ENCODE measurements around the gene NFKBIA.

DNA sequence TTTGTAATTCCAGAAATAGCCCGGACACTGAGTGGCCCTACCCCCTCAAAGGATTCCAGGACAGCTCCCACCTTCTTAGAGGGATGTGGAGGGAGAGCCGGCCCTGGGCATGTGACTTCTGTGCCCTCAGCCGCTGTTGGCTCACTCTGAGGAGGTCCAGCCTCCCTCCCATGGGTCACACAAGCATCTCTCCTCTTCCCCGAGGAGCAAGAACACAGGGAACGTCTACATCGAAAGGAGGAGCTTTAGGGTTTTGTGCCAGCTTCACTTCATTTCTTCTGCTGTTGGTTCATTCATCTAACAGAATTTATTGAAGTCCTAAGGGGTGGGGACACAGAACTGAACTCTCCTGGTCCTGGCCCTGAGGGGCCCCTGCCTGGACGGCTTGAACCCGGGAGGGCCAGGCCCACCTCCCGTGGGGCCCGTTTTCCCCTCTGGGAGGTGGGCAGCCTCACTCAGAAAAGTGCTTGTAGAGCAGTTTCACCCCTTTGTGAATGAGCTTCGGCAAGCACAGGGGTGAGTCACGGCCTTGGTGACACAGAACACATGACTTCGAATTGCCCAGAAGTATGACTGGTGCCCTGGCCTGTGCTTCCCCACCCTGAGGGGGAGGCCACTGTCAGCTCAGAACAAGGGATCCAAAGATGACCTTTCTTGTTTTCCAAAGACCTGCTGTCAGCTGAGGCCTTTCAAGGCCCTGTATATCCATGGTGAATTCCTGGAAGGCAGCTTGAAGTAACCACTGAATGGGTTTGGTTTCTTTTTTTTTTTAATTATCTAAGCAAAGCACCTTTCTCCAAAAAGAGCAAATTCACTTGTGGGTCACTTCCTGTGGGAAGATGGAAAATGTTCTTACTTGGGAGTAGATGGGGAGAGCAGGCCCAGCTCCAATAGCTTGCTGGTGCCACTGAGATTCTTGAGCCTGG is 39.2 kb downstream of the NFKBIA start:
- TF ChIP-seq ZBTB43 (CRISPR knock-in tag; IDR thresholded peaks at IDR 0.05): no peak
- TF ChIP-seq, protein P1, sequence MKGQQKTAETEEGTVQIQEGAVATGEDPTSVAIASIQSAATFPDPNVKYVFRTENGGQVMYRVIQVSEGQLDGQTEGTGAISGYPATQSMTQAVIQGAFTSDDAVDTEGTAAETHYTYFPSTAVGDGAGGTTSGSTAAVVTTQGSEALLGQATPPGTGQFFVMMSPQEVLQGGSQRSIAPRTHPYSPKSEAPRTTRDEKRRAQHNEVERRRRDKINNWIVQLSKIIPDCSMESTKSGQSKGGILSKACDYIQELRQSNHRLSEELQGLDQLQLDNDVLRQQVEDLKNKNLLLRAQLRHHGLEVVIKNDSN (CRISPR knock-in tag; IDR thresholded peaks at IDR 0.05): no peak
- TF ChIP-seq CTCF (IDR thresholded peaks at IDR 0.05): no peak
- TF ChIP-seq GRHL2 (CRISPR knock-in tag; IDR thresholded peaks at IDR 0.05; ENCODE audit: insufficient replicate concordance, severe bottlenecking): no peak
- TF ChIP-seq, protein P2, sequence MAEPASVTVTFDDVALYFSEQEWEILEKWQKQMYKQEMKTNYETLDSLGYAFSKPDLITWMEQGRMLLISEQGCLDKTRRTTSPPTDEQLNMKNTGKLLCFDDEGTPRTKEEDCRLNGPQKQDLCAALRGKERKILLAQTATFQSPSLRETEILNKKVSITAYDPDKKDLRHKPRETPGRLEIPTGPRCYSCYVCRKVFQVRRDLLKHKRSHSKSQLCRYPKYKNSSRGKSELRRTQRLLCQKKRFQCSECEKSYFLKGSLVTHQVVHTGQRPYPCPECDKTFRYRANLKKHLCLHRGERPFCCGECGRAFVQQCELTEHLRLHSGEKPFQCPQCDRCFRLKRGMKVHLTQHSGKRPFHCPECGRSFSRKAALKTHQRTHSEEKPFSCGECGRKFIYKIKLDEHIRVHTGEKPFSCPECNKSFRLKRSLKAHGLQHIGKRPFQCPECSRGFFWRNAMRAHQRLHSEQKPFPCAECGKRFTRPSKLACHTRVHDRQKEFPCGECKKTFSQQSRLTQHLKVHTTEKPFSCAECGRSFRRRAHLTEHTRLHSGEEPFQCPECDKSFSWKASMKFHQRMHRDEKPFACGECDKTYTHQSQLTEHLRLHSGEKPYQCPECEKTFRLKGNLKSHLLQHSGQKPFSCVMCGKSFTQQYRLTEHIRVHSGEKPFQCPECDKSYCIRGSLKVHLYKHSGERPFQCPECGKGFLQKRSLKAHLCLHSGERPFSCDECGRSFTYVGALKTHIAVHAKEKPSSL (CRISPR knock-in tag; conservative IDR thresholded peaks at IDR 0.05): no peak
- no peak for TF ChIP-seq ATF2 (CRISPR knock-in tag; IDR thresholded peaks at IDR 0.05; ENCODE audit: borderline replicate concordance, low read depth)
- TF ChIP-seq JUN (CRISPR knock-in tag; IDR thresholded peaks at IDR 0.05): no peak
- TF ChIP-seq, protein P3, sequence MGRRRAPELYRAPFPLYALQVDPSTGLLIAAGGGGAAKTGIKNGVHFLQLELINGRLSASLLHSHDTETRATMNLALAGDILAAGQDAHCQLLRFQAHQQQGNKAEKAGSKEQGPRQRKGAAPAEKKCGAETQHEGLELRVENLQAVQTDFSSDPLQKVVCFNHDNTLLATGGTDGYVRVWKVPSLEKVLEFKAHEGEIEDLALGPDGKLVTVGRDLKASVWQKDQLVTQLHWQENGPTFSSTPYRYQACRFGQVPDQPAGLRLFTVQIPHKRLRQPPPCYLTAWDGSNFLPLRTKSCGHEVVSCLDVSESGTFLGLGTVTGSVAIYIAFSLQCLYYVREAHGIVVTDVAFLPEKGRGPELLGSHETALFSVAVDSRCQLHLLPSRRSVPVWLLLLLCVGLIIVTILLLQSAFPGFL (CRISPR knock-in tag; IDR thresholded peaks at IDR 0.05; ENCODE audit: borderline replicate concordance): no peak
- no peak for TF ChIP-seq ZNF532 (CRISPR knock-in tag; IDR thresholded peaks at IDR 0.05; ENCODE audit: borderline replicate concordance)
- TF ChIP-seq, protein P4, sequence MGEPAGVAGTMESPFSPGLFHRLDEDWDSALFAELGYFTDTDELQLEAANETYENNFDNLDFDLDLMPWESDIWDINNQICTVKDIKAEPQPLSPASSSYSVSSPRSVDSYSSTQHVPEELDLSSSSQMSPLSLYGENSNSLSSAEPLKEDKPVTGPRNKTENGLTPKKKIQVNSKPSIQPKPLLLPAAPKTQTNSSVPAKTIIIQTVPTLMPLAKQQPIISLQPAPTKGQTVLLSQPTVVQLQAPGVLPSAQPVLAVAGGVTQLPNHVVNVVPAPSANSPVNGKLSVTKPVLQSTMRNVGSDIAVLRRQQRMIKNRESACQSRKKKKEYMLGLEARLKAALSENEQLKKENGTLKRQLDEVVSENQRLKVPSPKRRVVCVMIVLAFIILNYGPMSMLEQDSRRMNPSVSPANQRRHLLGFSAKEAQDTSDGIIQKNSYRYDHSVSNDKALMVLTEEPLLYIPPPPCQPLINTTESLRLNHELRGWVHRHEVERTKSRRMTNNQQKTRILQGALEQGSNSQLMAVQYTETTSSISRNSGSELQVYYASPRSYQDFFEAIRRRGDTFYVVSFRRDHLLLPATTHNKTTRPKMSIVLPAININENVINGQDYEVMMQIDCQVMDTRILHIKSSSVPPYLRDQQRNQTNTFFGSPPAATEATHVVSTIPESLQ (CRISPR knock-in tag; IDR thresholded peaks at IDR 0.05): no peak
- no peak for TF ChIP-seq TEAD4 (CRISPR knock-in tag; IDR thresholded peaks at IDR 0.05)
